Gastroesophageal sphincter (tissue), 3 donors: ENCODE data around the gene DNAH8.

Experiments used
- EP300 ChIP-seq: sonication (generic); formaldehyde crosslinking; IDR thresholded peaks from one replicate; pipeline ENCODE4 v1.6.1; 2017; ENCODE audit warnings: antibody characterized with exemption, mild to moderate bottlenecking
- POLR2A ChIP-seq, 2 donors: fragments of 450-650 bp; IDR thresholded peaks; one replicate each; pipeline ENCODE4 v1.6.1; 2017; ENCODE audit warnings: antibody characterized with exemption in 2 of 2, mild to moderate bottlenecking in 2 of 2, moderate library complexity in 1 of 2
- POLR2AphosphoS5 ChIP-seq: sonication (generic); formaldehyde crosslinking; IDR thresholded peaks from one replicate; pipeline ENCODE4 v1.6.1; 2017; ENCODE audit warnings: antibody characterized with exemption
- TF ChIP-seq, protein P1 (sequence below), 4 experiments: fragments of 200-600 bp in 2 of 4; fragments of 450-650 bp in 2 of 4; sonication (generic) in 1 of 4; IDR thresholded peaks; one replicate each; pipeline ENCODE4 v1.5.1; 2017 to 2019; ENCODE audit warnings: antibody characterized with exemption in 4 of 4, mild to moderate bottlenecking in 2 of 4, moderate library complexity in 2 of 4

- TF ChIP-seq, protein P1, sequence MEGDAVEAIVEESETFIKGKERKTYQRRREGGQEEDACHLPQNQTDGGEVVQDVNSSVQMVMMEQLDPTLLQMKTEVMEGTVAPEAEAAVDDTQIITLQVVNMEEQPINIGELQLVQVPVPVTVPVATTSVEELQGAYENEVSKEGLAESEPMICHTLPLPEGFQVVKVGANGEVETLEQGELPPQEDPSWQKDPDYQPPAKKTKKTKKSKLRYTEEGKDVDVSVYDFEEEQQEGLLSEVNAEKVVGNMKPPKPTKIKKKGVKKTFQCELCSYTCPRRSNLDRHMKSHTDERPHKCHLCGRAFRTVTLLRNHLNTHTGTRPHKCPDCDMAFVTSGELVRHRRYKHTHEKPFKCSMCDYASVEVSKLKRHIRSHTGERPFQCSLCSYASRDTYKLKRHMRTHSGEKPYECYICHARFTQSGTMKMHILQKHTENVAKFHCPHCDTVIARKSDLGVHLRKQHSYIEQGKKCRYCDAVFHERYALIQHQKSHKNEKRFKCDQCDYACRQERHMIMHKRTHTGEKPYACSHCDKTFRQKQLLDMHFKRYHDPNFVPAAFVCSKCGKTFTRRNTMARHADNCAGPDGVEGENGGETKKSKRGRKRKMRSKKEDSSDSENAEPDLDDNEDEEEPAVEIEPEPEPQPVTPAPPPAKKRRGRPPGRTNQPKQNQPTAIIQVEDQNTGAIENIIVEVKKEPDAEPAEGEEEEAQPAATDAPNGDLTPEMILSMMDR (IDR thresholded peaks at IDR 0.05), result no peak
- no peak for TF ChIP-seq POLR2A (IDR thresholded peaks at IDR 0.05)
- no peak for TF ChIP-seq EP300
- TF ChIP-seq POLR2AphosphoS5, result no peak
These were observed 68.5 kb downstream of the DNAH8 start for GRCh38 chr6:38783443-38784228.
